ENCODE results near the gene ZNF813. TPM values are rescaled to one million over a fixed set of nuclear protein-coding genes. Genes with fewer than 3 reads are reported as not detected.
A peak's percentile ranks its signal among the peaks of the same experiment; 100 is the strongest.
"Not testable (repeated sequence)": the region's sequence is repeated elsewhere in the genome, so short reads cannot be mapped to it uniquely, and the experiment has no call there.

Gene ZNF813
- polyA plus RNA-seq, 3 donors, result 7.6 to 8.5 (median 8.1) TPM

DNA sequence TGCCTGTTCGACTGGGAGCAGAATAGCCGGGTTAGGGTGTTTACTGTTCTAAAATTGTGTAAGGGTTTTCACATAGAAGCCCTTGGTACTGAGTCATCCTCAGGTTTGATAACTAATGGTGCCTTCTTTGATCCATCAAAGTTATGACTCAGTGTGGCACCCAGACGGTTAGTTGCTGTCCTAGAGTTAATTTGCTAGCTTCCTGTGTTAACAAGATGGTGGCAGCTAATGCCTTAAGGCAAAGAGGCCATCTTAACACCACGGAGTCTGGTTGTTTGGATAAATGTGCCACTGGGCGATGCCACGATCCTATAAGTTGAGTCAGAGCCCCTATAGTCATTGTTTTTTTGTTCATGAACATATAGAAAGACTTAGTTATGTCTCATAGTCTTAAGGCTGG is 7.9 kb downstream of the ZNF813 start:
- not testable (repeated sequence) for DNase-seq (ENCODE audit: low read depth in 3 of 3, low spot score in 2 of 3)

DNA sequence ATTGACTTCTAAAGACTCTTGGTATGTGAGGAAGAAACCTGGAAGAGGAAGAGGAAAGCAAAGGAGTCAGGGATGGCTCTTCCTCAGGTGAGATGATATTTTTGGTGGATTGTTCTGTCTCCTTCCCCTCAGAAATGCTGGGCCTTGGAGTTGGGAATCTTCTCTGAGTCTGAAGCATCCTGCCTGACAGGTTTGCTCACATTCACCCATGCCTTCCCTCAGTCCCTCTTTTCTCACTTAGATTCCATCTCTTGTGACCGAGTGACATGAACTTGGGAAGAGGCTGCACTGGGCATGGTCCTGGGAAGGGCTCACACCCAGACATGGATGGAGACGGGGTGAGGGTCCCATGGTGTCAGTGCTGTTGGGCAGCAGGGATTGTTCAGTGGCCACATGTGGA is 16.2 kb downstream of the ZNF813 start:
- not testable (repeated sequence) for DNase-seq (ENCODE audit: low read depth in 3 of 3, low spot score in 2 of 3)

DNA sequence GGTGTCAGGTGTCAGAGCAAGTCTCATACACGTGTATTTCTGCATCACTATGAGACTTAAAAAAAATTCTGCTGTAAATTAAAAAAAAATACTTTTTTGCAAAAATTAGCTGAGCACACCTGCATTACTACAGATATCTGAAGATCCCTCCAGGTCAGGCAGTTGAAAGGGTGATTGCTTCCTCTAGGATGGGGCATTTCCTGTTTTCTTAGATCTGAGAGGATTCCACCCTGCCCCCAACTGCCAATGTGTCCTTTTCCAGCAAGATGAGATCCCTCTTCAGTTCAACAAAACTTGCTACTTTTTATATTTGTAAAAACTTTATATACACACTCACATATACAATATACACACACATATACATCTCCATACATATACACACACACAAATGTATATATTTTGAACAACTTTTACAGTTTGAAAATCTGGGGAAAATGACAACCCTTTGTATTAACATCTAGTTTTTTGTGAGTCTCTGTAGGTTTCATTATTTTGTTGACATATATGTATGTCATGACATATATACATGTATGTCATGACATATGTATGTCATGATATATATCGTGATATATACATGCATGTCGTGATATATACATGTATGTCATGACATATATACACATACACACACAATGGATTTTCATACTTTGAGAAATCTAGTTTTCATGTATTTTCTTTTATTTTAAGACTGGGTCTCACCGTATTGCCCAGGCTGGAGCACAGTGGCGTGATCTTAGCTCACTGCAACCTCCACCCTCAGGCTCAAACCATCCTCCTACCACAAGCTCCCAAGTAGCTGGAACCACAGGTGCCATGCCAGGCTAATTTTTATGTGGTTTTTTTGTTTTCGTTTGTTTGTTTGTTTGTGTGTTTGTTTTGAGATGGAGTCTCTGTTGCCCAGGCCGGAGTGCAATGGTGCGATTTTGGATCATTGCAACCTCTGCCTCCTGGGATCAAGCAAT is 17.8 kb downstream of the ZNF813 start:
- no peak for DNase-seq (ENCODE audit: low read depth in 3 of 3, low spot score in 2 of 3)

DNA sequence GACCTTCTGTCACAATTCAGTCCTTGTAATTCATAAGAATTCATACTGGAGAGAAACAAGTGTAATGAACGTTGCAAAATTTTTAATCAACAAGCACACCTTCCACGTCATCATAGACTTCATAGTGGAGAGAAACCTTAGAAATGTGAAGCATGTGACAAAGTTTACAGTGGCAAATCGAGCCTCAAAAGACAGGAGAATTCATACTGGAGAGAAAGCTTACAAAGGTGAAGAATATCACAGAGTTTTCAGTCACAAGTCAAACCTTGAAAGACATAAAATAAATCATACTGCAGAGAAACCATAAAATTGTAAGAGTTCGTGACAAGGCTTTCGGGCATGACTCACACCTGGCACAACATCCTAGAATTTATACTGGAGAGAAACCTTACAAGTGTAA is 24.6 kb downstream of the ZNF813 start:
- DNase-seq (ENCODE audit: low read depth in 3 of 3, low spot score in 2 of 3), result no peak

DNA sequence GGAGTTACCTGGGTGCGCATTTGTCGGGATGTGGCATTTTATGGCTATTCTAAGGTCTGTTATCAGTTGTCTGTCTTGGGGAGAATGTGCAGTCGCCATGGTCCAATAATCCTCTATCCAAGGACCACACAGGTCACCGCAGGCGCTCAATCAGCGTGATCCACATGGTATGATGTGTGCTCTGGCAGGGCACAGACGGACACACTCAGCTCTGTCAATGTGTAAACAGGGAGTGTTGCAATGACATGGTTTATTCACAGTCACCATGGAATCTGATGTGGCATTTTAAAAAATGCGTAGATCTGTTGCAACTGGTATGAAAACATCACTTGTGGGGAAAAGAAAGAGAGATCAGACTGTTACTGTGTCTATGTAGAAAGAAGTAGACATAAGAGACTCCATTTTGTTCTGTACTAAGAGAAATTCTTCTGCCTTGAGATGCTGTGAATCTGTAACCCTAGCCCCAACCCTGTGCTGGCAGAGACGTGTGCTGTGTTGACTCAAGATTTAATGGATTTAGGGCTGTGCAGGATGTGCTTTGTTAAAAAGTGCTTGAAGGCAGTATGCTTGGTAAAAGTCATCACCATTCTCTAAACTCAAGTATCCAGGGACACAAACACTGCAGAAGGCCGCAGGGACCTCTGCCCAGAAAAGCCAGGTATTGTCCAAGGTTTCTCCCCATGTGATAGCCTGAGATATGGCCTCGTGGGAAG is 29.9 kb downstream of the ZNF813 start:
- DNase-seq (ENCODE audit: low read depth in 3 of 3, low spot score in 2 of 3), result not testable (repeated sequence)

DNA sequence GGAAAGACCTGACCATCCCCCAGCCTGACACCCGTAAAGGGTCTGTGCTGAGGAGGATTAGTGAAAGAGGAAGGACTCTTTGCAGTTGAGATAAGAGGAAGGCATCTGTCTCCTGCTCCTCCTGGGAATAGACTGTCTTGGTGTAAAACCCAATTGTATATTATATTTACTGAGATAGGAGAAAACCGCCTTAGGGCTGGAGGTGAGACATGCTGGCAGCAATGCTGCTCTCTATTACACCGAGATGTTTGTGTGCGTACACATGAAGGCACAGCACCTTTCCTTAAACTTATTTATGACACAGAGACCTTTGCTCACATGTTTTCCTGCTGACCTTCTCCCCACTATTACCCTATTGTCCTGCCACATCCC is 30.5 kb downstream of the ZNF813 start:
- DNase-seq (ENCODE audit: low read depth in 3 of 3, low spot score in 2 of 3), result not testable (repeated sequence)

DNA sequence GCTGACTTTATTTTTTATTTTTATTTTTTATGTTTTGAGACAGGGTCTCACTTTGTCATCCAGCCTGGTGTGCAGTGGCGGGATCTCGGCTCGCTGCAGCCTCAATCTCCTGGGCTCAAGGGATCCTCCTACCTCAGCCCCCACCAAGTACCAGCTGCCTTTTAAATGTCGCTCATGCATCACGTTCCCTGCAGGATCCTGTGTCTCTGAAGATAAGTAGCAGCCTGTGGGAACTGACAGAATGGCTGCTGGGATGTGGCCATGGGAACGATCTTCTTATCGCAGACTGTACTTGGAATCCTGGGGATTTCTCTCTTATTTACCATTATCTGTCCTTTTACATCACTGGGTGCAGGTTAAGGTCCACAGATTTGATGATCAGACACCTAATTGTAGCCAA is 35.6 kb downstream of the ZNF813 start:
- not testable (repeated sequence) for DNase-seq (ENCODE audit: low read depth in 3 of 3, low spot score in 2 of 3)

DNA sequence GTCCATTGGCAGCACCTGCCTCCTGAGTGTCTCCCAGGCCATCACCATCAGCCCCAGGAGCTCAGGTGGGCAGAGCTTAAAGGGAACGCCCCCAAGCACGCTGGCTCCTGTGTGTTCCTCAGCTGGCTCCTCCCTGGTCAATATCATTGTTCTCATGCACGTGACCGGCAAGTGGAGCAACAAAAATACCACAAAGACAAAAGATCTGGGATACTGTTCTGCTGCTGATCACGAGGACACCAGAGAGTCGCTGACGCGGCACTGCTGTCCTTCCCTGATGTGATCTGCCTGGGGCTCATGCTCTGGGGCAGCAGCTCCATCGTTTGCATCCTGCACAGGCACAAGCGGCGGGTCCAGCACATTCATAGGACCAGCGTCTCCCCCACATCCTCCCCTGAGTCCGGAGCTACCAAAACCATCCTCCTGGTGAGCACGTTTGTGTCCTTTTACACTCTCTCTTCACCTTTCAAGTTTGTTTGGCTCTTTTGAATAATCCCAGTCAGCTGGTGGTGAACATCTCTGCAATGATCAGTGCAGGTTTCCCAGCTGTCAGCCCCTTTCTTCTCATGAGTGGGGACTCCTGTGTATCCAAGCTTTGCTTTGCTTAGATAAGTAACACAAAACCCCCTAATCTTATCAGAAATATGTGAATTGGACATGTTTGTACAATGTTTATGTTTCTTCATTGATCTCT is 36.3 kb downstream of the ZNF813 start:
- DNase-seq (ENCODE audit: low read depth in 3 of 3, low spot score in 2 of 3), result not testable (repeated sequence)

DNA sequence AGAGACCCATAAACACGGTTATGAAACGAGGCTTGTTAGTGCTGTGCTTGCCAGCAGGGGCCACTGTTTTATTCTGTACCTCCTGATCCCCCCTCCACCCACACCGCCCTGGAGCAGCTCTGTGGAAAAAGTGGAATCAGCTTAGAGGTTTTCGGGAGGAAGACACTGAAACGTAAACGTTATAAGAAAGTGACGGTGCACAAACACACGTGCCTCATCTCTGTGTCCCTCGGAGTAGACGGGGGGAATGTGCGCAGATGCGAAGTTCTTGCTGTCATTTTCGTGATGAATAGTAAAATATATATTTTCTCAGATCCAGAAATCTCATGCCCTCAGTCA is 36.8 kb downstream of the ZNF813 start:
- not testable (repeated sequence) for DNase-seq (ENCODE audit: low read depth in 3 of 3, low spot score in 2 of 3)

DNA sequence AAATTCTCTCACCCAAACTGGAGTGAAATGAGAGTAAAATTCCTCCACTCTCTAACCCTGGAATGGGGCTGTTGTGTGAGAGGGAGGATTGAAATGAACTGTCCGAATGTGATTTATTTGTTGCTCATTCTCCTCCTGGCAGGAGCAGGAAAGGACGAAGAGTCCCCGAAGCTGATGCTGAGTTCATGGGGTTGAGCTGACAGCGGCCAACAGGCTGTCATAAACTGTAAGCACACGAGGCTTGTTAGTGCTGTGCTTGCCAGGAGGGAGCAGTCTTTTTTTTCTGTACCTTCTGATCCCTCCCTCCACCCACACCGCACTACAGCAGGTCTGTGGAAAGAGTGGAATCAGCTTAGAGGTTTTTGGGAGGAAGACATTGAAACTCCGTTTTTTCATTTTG is 37.4 kb downstream of the ZNF813 start:
- no peak for DNase-seq (ENCODE audit: low read depth in 3 of 3, low spot score in 2 of 3)

DNA sequence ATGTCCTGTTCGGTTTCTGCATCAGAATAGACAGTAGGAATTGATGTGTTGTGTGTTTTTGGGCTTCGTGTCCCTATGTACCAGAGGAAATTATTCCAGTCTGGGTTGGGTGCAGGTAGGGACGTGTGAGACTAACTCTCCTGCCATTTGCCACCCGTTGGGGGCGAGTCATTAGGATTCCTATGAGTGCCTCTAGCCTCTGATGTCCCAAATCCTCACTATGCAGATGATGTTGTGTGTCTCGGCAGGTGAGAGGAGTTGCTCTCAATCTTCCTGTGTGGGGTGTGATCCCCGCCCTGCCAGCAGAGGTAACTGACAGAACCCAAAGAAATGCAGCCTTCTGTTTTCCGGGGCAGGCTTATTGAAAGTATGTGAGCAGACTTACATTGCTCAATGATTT is 39.2 kb downstream of the ZNF813 start:
- DNase-seq (ENCODE audit: low read depth in 3 of 3, low spot score in 2 of 3), result no peak

DNA sequence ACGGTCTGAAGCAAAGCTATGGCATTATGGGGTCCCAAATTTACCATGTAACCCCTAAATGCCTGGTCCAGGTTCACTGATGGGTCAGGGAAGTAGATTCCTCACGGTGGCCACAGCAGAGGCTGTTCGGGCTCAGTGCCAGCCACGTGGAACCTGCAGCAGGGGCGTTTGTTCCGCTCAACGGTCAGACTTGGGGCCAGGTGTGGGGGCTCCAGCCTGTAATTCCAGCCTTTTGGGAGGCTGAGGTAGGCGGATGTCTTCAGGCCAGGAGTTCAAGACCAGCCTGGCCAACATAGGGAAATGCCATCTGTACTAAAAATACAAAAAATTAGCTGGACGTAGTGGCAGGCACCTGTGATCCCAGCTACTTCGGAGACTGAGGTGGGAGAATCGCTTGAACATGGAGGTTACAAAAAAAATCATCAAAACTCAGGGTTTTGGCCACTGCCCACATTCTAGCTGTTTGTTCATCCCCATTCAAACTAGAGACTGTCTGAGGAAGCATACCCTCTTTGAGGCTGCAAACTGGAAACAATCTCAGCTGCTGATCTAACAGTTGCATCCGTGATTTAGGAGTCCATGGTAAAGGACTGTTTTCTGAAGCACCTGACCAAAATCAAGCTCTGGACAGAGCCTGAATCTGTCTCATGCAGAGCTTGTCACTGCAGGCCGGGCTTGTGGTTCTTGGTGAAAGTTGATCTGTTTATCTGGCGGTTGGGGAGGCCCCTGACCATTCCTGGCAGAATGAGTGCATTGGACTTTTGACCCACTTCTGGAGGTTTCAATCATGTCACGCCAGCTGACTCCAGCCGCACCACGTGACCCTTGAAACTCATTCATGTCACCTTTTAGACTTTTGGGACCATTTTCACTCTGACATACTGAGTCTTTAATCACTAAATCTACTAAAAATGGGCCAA is 40.2 kb downstream of the ZNF813 start:
- no peak for DNase-seq (ENCODE audit: low read depth in 3 of 3, low spot score in 2 of 3)

DNA sequence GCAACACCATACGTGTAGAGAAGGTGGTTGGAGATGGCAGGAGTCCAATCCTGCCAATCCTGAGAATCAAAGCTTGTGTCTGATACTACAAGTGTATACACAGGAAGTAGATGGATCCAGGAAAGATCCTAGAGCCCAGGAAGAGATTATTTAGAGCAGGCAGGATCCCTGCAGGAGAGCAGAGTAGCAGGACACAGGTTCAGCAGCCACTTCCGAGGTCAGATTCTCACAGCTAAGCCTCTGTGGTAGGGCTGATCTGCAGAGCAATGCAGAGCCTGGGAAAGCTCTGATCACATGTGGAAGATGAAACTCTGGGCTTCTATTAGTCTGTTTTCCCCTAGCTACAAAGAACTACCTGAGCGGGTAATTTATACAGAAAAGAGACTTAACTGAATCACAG is 41.9 kb downstream of the ZNF813 start:
- no peak for DNase-seq (ENCODE audit: low read depth in 3 of 3, low spot score in 2 of 3)

DNA sequence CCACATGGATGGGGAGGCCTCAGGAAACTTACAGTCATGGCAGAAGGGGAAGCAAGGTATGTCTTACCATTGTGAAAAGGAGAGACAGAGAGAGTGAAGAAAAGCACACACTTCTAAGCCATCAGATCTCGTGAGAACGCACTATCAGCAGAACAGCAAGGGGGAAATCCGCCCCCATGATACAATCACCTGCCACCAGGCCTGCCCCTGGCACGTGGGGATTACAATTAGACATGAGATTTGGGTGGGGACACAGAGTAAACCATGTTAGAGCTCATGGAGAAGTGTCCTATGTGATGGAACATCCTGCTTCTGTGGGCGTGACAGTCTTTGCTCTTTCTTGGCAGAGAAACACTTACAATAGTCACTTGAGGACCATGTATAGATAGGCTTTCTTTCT is 42.3 kb downstream of the ZNF813 start:
- DNase-seq (ENCODE audit: low read depth in 3 of 3, low spot score in 2 of 3), result no peak

DNA sequence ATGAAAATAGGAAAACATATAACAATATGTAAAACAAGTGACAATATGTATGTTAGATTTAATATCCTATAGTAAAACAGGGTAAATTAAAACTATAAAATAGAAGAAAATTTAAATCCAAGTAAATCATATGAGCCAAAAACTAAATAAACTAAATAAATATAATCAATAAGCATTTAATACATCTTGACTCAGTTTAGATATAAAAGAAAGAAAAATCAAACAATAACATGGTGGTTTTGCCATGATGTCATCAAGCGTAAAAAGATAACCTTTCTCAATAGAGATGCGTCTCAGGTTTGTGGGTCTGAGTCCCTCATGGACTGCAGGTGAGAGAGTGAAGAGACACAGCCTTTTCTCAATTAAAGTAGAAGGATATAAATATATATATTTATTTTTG is 43.8 kb downstream of the ZNF813 start:
- DNase-seq (ENCODE audit: low read depth in 3 of 3, low spot score in 2 of 3), result no peak

DNA sequence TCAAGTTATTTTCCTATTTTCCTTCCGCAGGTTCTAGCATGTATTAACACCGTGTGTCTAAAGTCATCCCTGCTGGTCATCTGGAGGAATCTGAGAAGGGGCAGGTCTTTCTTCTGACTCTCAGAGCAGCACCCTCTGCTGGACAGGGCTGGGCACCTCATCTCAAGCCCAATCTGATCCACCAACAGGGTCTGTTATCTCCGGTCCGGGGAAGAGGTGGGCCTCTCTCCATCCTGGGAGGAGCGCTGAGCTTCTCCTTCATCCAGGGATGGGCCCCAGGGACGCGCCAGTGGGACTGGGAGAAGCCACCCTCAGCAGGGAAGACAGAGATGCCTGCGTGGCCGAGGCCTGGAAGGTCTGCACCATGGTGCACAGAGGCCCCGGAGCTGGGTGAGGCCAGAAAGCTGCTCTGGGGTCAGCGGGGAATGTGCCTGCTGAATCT is 44.4 kb downstream of the ZNF813 start:
- peak in 1 of 3 donors; percentile 38 for DNase-seq (ENCODE audit: low read depth in 3 of 3, low spot score in 2 of 3)

DNA sequence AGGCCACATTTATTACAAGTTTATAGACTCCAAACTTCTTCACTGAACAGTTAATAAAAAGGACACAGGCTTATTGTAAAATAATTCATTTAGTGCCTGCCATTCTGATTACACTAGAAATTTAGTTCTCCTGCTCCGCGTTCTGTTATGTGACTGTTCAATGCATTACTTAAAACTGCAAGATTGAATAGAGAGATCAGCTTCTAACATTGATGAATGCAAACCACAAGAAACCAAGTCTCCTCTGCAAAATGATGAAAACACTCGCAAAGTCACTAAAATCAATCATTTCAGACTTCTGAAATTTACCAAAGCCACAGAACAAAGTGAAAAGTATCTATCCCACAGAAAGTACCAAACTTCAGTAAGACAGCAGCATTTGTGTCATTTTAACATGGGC is 47.5 kb downstream of the ZNF813 start:
- DNase-seq (ENCODE audit: low read depth in 3 of 3, low spot score in 2 of 3), result not testable (repeated sequence)

DNA sequence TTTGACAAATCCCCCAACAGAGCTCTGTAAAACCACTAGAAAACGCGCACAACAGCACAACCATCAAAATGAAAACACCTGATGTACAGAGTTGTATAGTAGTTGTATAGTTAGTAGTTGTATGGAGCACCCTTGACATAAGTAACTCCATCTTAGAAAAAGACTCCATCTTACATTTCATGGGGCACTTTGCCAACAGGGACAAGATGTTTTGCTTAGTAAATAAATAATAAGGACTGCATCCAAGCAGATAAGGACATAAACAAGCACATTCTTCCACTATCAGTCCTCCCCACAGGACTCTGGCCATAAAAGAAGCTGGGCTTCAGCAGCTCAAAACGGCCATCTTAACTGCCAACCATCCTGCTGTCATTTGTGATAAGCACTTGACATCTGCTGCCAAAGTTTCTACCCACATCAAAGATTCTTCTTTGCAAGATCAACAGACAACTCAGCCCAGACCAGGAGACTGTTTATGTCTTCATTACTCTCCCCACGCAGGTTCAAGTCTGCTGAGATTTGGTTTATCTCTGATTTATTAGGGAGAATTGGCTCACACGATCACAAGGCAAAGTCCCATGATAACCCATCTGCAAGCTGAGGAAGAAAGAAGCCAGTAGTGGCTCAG is 49.7 kb downstream of the ZNF813 start:
- DNase-seq (ENCODE audit: low read depth in 3 of 3, low spot score in 2 of 3), result no peak

DNA sequence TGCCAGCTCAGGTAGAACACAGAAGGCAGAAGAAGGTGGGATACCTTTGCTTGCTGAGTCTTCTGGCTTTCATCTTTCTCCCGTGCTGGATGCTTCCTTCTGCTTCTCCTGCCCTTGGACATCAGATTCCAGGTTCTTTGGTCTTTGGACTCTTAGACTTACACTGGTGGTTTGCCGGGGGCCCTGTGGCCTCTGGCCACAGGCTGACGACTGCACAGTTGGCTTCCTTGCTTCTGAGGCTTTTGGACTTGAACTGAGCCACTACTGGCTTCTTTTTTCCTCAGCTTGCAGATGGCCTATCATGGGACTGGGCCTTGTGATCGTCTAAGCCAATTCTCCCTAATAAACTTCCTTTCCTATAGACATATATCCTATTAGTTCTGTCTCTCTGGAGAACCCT is 50.6 kb downstream of the ZNF813 start:
- no peak for DNase-seq (ENCODE audit: low read depth in 3 of 3, low spot score in 2 of 3)

DNA sequence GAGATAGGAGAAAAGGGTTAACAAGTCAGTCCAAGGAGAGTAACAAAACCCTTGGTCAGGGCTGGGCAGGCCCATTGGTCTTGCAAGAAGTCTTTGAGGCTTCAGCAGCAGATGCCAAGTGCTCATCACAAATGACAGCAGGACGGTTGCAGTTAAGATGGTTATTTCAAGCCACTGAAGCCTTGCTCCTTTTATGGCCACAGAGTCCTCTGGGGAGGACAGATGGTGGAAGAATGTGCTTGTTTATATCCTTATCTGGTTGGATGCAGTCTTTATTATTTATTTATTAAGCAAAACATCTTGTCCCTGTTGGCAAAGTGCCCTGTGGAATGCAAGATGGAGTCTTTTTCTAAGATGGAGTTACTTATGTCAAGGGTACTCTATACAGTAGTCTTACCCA is 51.2 kb downstream of the ZNF813 start:
- DNase-seq (ENCODE audit: low read depth in 3 of 3, low spot score in 2 of 3), result no peak

Data from right renal cortex interstitium (tissue), 3 donors.